CD4-positive, alpha-beta T cell treated with Interleukin-15 for 1 hour (primary cell): ENCODE results near the gene COL9A3.

Experiments
- DNase-seq: peaks from one replicate; pipeline ENCODE4 v3.0.0-alpha.2; 2020

COL9A3 gene

GRCh38 chr20:62779417-62779685, 37.5 kb upstream of the COL9A3 start:
- no peak for DNase-seq

- no peak for DNase-seq
These were observed 36.6 kb upstream of the COL9A3 start for GRCh38 chr20:62780204-62780603.

GRCh38 chr20:62780696-62781095, 36.2 kb upstream of the COL9A3 start:
- DNase-seq, result no peak

- no peak for DNase-seq
These were observed 34.5 kb upstream of the COL9A3 start for GRCh38 chr20:62782149-62782892.

GRCh38 chr20:62782893-62783278, 34.0 kb upstream of the COL9A3 start:
- DNase-seq, result no peak

GRCh38 chr20:62784497-62784896, 32.4 kb upstream of the COL9A3 start:
- no peak for DNase-seq

- DNase-seq, result no peak
These were observed 31.5 kb upstream of the COL9A3 start for GRCh38 chr20:62785393-62785792.

- DNase-seq, result no peak
These were observed 30.7 kb upstream of the COL9A3 start for GRCh38 chr20:62786157-62786556.

- peak; percentile 59 for DNase-seq
These were observed 29.5 kb upstream of the COL9A3 start for GRCh38 chr20:62787321-62787720.

- no peak for DNase-seq
These were observed 29.0 kb upstream of the COL9A3 start for GRCh38 chr20:62787866-62788265.

GRCh38 chr20:62788607-62789006, 28.2 kb upstream of the COL9A3 start:
- DNase-seq, result no peak

- DNase-seq, result no peak
These were observed 26.8 kb upstream of the COL9A3 start for GRCh38 chr20:62790075-62790474.

GRCh38 chr20:62791301-62792181, 25.3 kb upstream of the COL9A3 start:
- peak; percentile 72 for DNase-seq

- no peak for DNase-seq
These were observed 24.5 kb upstream of the COL9A3 start for GRCh38 chr20:62792182-62792939.

- DNase-seq, result no peak
These were observed 23.7 kb upstream of the COL9A3 start for GRCh38 chr20:62792940-62793756.

- DNase-seq, result no peak
These were observed 23.2 kb upstream of the COL9A3 start for GRCh38 chr20:62793757-62794006.

GRCh38 chr20:62794007-62794724, 22.7 kb upstream of the COL9A3 start:
- DNase-seq, result peak; percentile 94

GRCh38 chr20:62795023-62795761, 21.7 kb upstream of the COL9A3 start:
- DNase-seq, result peak; percentile 63

GRCh38 chr20:62796699-62797491, 20.0 kb upstream of the COL9A3 start:
- no peak for DNase-seq

GRCh38 chr20:62797671-62798532, 18.9 kb upstream of the COL9A3 start:
- DNase-seq, result no peak
